GM19193 (cell line): Measurements from ENCODE around the gene FIGNL2.

Source experiments
- POLR2A ChIP-seq: IDR thresholded peaks from 4 replicates; pipeline ENCODE4 v1.6.1; 2011; ENCODE audit not compliant: insufficient read depth, insufficient read length; ENCODE audit errors: extremely low read depth

FIGNL2 gene

GRCh38 chr12:51820526-51821439 is 27.7 kb downstream of the FIGNL2 start:
- no peak for TF ChIP-seq POLR2A

DNA sequence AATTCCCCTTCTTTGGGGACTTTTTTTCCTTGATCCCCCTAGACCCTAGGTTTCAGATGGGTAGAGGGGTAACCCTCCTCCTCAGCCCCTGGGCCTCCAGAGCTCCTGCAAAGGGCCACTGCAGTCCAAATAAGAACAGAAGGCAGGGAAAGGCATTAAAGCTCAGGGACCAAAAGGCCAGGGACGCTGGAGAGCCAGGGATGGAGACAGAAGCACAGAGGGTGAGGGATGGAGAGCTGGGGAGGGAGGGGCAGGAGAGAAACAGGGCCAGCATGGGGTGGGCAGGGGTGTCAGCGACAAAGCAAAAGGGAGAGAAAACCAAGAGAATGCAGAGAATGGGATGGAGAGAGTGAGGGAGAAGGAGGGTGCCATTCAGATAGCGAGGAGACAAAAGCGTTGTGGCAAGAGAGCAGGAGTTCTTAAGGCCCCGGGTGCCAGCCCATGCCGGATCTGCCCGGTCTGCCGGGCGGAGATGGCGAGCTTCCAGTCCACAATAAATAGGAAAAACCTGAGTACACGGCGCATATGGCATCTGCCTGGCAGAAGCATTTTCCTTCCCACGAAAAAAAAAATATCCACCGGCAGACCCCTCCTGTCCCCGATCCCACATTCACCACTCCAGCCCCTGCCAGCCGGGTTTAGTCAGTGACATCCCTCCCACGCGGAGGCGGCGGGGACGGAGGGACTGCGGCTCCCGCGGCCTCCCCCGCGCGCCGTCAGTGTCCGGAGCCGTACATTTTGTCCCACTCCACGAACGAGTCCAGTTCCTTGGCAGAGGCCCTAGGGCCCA is 28.6 kb downstream of the FIGNL2 start:
- no peak for TF ChIP-seq POLR2A

DNA sequence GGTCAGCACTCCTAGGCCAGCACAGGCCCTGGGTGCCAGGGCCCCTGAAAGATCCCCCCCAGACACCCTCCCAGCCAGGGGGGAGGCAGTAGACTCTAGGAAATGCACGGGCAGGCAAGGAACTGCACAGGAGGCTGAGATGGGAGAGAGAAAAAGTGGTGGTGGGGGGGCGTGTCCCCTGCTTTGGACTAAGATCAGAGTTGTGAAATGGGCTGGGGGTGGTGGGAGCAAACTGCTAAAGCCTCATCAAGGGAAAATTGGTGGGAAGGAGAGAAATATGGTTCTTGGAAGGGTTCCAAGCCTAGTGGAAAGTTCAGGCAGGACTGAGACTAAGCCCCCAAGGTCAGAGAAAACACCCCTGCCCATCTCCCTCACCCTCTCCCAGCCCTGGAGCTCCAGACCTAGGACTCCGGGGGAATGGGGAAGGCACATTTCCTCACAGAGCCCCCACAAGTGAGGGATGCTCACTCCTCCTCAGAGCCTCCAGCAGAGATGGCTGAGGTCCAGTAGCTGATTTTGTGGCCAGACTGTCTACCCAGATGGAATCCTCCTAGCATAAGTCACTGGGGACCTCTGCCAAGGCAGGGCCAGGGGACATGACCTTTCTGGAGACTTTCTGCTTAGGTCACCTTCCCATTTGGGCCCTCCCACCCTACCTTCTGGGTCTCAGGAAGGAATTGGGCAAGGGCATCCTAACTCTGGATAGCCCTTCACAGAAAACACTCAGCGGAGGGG is 29.8 kb downstream of the FIGNL2 start:
- TF ChIP-seq POLR2A, result no peak

DNA sequence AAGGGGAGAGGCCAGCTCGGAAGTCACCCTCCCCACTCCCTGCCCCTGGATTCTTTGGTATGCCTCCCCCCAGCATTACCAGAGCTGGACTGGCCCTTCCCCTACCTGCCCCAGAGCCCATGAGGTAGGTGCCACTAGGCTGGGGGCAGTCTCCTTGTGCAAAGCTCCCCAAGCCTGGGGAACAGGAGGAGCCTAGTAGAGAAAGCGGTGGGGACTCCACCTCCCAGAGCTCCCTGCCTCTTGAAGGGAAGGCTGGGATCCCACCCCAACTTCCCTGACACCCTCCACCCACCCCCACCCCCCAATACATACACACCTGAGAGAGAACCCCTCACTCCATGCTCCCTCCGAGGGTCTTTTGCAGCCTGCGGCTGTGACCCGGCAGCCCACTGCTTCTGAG is 30.4 kb downstream of the FIGNL2 start:
- TF ChIP-seq POLR2A, result no peak

GRCh38 chr12:51817027-51817953 is 31.2 kb downstream of the FIGNL2 start:
- TF ChIP-seq POLR2A, result no peak

DNA sequence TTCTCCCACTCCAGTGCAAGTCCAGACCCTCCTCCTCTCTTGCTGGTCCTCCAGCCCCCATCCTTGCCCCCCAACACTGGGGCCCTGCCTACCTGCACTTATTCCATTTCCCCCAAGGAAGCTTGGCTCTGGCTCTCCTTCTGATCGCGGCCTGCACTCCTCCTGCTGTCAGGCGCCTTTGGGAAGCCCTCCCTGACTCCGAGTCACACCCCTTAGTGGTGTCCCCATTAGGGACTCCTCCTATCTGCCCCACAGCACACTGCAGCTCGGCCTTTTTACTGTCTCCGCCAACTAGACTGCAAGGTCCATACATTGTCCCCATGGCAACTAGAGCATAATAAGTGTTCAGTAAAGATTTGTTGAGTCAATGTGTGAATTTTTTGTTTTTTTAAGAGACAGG is 32.9 kb downstream of the FIGNL2 start:
- no peak for TF ChIP-seq POLR2A

- TF ChIP-seq POLR2A, result no peak
Observed at GRCh38 chr12:51814311-51815088, 34.0 kb downstream of the FIGNL2 start.

- TF ChIP-seq POLR2A, result no peak
Observed at GRCh38 chr12:51813931-51814310, 34.6 kb downstream of the FIGNL2 start.

DNA sequence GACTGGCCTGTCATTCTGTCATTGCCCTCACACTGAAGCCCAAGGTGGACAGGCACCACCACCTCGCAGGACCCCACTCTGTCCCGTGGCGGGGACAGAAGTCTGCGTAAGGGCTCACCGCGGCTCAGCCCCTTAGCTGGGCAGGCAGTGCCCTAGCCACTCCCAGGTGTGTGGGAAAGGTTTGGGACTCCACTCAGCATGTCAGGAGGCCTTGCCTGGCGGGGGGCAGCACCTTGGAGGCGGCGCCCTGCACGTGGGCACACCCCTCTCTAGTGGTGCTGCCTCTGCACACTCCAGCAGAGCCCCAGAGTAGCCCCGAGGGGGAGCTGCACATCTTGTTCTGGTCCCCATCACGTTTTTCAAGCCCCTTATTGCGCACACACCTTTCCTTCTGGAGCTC is 35.6 kb downstream of the FIGNL2 start:
- TF ChIP-seq POLR2A, result no peak

- no peak for TF ChIP-seq POLR2A
Observed at GRCh38 chr12:51811203-51812202, 37.0 kb downstream of the FIGNL2 start.

- TF ChIP-seq POLR2A, result no peak
Observed at GRCh38 chr12:51809193-51809592, 39.3 kb downstream of the FIGNL2 start.

DNA sequence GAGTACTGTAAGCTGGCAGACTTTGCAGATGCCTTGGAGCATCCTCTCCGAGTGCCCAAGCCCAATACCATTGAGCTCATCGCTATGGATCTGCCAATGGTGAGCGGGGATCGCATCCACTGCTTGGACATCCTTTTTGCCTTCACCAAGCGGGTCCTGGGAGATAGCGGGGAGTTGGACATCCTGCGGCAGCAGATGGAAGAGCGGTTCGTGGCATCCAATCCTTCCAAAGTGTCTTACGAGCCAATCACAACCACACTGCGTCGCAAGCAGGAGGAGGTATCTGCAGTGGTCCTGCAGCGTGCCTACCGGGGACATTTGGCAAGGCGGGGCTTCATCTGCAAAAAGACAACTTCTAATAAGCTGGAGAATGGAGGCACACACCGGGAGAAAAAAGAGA is 41.6 kb downstream of the FIGNL2 start:
- TF ChIP-seq POLR2A, result no peak
